ENCODE results near the gene PRB4. TPM values are rescaled to one million over a fixed set of nuclear protein-coding genes. Genes with fewer than 3 reads are reported as not detected.

PRB4 gene
- total RNA-seq, 1 experiment from 2014 or later, result not detected

GRCh38 chr12:11269607-11270006 is 40.6 kb downstream of the PRB4 start, which contains the start of gene PRB3:
PRB3 (minus strand) TSS chr12:11269707; CDS start chr12:11269669, 38 bp downstream.
- Mint-ChIP-seq H3K27me3 (ENCODE audit: low read depth) (no peaks in the 10 kb centered on the region), H3K4me1 (no peaks in the 10 kb centered on the region), H3K9me3 (no peaks in the 10 kb centered on the region), H3K27ac (no peak within 1 kb of the TSS), H3K4me3 (no peak within 1 kb of the TSS), H3K36me3 (ENCODE audit: insufficient read depth in 1 of 3, low read depth in 3 of 3) (no peaks in the 10 kb centered on the region)
- Histone ChIP-seq H4K91ac (ENCODE audit: insufficient read length, low read depth, low read length) (no peak within 1 kb of the TSS), H3K4me1 (ENCODE audit: insufficient read depth, low read length) (no peaks in the 10 kb centered on the region), H2BK15ac (ENCODE audit: low read depth, low read length) (no peak within 1 kb of the TSS), H2BK20ac (ENCODE audit: low read depth, low read length, poor library complexity, severe bottlenecking) (no peak within 1 kb of the TSS), H3K79me1 (ENCODE audit: insufficient read depth, low read depth, low read length, poor library complexity, severe bottlenecking) (no peaks in the 10 kb centered on the region), H3K9me3 (ENCODE audit: control insufficient read depth, low read depth, low read length) (no peaks in the 10 kb centered on the region), H3K27me3 (ENCODE audit: insufficient read depth, low read length) (no peaks in the 10 kb centered on the region), H3K27ac (ENCODE audit: insufficient read length, low read depth, low read length) (no peak within 1 kb of the TSS), H4K20me1 (ENCODE audit: control insufficient read depth, insufficient read depth, insufficient read length) (no peaks in the 10 kb centered on the region), H3K9ac (ENCODE audit: extremely low read depth, insufficient read length, low read length) (no peak within 1 kb of the TSS), H3K18ac (ENCODE audit: insufficient read length, low read depth, low read length) (no peak within 1 kb of the TSS), H3K4ac (ENCODE audit: low read depth, low read length) (no peak within 1 kb of the TSS), H2AFZ (ENCODE audit: low read length) (no peak within 1 kb of the TSS), H3T11ph (ENCODE audit: low read length) (no peak within 1 kb of the TSS), H3K23ac (ENCODE audit: insufficient read length, low read depth, low read length) (no peak within 1 kb of the TSS), H2BK12ac (ENCODE audit: insufficient read length, low read depth, low read length) (no peak within 1 kb of the TSS), H3K14ac (ENCODE audit: insufficient read depth, low read length) (no peak within 1 kb of the TSS), H2AK5ac (ENCODE audit: insufficient read length, low read length) (no peak within 1 kb of the TSS), H3K4me2 (ENCODE audit: insufficient read depth, insufficient read length, low read length) (no peak within 1 kb of the TSS), H2BK5ac (ENCODE audit: insufficient read length, low read length) (no peak within 1 kb of the TSS), H3K79me2 (ENCODE audit: insufficient read depth, low read length) (no peaks in the 10 kb centered on the region), H3K56ac (ENCODE audit: insufficient read length, low read depth, low read length) (no peak within 1 kb of the TSS), H2BK120ac (ENCODE audit: low read depth, low read length, poor library complexity, severe bottlenecking) (no peak within 1 kb of the TSS), H3K23me2 (ENCODE audit: insufficient read length, low read depth, low read length, poor library complexity, severe bottlenecking) (no peaks in the 10 kb centered on the region), H4K5ac (ENCODE audit: insufficient read length, low read depth, low read length) (no peak within 1 kb of the TSS), H4K8ac (replicated peaks; ENCODE audit: insufficient read length, low read depth, low read length) (no peak within 1 kb of the TSS)
- DNase-seq, result no peak
- WGBS (ENCODE audit: extremely low coverage, insufficient read length, low lambda C conversion rate), result no CpG with 5 or more reads among the region's 3 CpGs
- TF ChIP-seq, protein P1, sequence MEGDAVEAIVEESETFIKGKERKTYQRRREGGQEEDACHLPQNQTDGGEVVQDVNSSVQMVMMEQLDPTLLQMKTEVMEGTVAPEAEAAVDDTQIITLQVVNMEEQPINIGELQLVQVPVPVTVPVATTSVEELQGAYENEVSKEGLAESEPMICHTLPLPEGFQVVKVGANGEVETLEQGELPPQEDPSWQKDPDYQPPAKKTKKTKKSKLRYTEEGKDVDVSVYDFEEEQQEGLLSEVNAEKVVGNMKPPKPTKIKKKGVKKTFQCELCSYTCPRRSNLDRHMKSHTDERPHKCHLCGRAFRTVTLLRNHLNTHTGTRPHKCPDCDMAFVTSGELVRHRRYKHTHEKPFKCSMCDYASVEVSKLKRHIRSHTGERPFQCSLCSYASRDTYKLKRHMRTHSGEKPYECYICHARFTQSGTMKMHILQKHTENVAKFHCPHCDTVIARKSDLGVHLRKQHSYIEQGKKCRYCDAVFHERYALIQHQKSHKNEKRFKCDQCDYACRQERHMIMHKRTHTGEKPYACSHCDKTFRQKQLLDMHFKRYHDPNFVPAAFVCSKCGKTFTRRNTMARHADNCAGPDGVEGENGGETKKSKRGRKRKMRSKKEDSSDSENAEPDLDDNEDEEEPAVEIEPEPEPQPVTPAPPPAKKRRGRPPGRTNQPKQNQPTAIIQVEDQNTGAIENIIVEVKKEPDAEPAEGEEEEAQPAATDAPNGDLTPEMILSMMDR (conservative IDR thresholded peaks at IDR 0.05), result no peak
